Mesenteric fat pad (tissue), 1 donor: ENCODE data around the gene CHST13. TPM values are rescaled to one million over a fixed set of nuclear protein-coding genes. Genes with fewer than 3 reads are reported as not detected.
"Not testable (repeated sequence)": the region's sequence is repeated elsewhere in the genome, so short reads cannot be mapped to it uniquely, and the experiment has no call there.

Source experiments
- DNase-seq: peaks from one replicate; pipeline ENCODE4 v3.0.0-alpha.2; 2020; ENCODE audit warnings: low spot score
- total RNA-seq: library from RNA; stranded (reverse); fragmentation: NEBNext Ultra II Directional; extraction: Animal tissue kit (Norgen Biotek cat#: 25700); gene quantifications from one replicate; pipeline ENCODE4 v1.2.1, GENCODE V29; 2021
- donor health status: DM: yes; HTN: yes; CAD: no.

Gene CHST13
- total RNA-seq, 1 donor from 2014 or later = 2.3 TPM

DNA sequence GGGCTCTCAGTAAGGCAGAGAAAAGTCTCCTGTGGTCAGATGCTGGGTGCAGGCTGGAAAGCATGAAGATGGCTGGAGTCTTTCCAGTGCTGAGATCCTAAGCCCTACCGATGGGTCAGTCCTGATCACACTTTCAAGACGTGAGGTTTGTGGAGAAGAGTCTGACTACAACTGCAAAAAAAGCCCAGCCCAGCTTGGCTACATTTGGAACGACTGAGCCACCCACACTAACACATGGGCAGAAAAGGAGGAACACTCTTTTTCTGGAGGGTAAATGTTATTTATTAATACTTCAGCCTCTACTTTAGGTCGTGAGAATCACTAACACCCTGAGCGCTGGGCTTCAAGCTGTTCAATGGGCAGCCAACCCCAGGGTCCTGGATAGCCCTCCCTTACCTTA lies 56.8 kb downstream of the CHST13 start:
- no peak for DNase-seq

DNA sequence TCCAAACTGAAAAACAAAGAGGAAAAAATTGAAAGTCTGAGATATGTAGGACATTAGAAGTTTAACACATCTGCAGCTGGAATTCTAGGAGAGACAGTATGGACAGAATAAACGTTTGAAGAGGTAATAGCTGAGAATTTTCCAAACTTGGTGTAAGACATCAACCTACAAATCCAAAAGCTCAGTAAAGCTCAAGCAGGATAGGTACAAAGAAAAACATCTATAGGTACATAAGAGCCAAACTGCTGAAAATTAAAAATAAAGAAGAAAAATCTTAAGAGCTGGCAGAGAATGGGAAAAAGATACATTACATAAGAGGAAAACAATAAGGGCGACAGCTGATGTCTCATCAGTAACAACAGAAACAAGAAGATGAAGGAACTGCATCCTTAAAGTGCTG lies 57.6 kb downstream of the CHST13 start:
- no peak for DNase-seq

- no peak for DNase-seq
These were observed 58.4 kb downstream of the CHST13 start for GRCh38 chr3:126582311-126582710.

- not testable (repeated sequence) for DNase-seq
These were observed 67.6 kb downstream of the CHST13 start for GRCh38 chr3:126591515-126591914.

Other genes with a start within 250 kb of the CHST13 start
- gene KLF15, start 166.7 kb upstream of the CHST13 start, total RNA-seq = 53.8 TPM
- gene CFAP100, start 129.2 kb upstream of the CHST13 start, total RNA-seq = not detected
- 29.4 TPM for gene ZXDC, start 48.3 kb upstream of the CHST13 start, total RNA-seq
- not detected for gene UROC1, start 6.4 kb upstream of the CHST13 start, total RNA-seq
- not detected for gene C3orf22, start 34.8 kb downstream of the CHST13 start, total RNA-seq
- gene TXNRD3, start 131.0 kb downstream of the CHST13 start, total RNA-seq = 12.2 TPM
- gene CHCHD6, start 180.1 kb downstream of the CHST13 start, total RNA-seq = 10.9 TPM